Ovary (tissue), 3 donors: ENCODE measurements around the gene VKORC1L1.

Experiments
- EP300 ChIP-seq: sonication (generic); formaldehyde crosslinking; IDR thresholded peaks from one replicate; pipeline ENCODE4 v1.6.1; 2017; ENCODE audit warnings: antibody characterized with exemption
- POLR2A ChIP-seq: fragments of 450-650 bp; IDR thresholded peaks from one replicate; pipeline ENCODE4 v1.6.1; 2017; ENCODE audit warnings: antibody characterized with exemption, mild to moderate bottlenecking, moderate library complexity
- TF ChIP-seq, protein P1 (sequence below), 3 donors: fragments of 450-650 bp in 2 of 3; fragments of 200-600 bp in 1 of 3; IDR thresholded peaks; one replicate each; pipeline versions ENCODE4 v1.5.1 to v1.8.0; 2016 to 2022; ENCODE audit warnings: antibody characterized with exemption in 3 of 3, mild to moderate bottlenecking in 1 of 3
- donor health status: DM: no; HTN: no; CAD: no.

DNA sequence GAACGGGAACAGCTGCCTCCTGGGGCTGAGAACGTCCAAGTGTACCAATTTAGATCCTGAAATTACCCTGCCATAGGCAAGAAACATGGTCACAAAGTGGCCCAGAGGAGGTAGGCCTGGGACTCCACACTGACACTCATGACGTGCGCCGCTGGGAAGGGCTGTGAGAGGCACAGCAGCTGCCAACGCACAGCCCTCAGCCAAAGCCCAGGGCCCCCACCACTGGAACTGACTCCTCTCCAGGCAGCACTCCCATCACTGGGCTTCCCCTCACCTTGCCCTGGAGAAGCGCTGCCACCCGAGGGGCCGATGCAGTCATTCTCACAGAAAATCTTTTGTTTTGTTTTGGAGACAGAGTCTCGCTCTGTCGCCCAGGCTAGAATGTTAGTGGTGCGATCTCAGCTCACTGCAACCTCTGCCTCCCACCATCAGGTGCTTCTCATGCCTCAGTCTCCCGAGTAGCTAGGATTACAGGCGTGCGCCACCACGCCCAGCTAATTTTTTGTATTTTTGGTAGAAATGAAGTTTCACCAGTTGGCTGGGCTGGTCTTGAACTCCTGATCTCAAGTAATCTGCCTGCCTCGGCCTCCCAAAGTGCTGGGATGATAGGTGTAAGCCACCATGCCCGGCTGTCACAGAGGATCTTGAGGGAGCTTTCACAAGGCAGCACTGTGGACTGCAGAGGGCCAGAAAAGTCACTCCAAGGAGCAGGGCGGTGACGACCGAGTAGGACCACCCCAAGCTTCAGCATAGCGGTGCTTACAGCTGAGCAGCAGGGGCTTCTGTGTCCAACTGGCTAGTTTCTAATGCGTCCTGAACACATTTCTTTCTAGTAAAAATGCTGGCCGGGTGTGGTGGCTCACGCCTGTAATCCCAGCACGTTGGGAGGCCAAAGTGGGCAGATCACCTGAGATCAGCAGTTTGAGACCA, 95.6 kb downstream of the VKORC1L1 start:
- TF ChIP-seq, protein P1, sequence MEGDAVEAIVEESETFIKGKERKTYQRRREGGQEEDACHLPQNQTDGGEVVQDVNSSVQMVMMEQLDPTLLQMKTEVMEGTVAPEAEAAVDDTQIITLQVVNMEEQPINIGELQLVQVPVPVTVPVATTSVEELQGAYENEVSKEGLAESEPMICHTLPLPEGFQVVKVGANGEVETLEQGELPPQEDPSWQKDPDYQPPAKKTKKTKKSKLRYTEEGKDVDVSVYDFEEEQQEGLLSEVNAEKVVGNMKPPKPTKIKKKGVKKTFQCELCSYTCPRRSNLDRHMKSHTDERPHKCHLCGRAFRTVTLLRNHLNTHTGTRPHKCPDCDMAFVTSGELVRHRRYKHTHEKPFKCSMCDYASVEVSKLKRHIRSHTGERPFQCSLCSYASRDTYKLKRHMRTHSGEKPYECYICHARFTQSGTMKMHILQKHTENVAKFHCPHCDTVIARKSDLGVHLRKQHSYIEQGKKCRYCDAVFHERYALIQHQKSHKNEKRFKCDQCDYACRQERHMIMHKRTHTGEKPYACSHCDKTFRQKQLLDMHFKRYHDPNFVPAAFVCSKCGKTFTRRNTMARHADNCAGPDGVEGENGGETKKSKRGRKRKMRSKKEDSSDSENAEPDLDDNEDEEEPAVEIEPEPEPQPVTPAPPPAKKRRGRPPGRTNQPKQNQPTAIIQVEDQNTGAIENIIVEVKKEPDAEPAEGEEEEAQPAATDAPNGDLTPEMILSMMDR (IDR thresholded peaks at IDR 0.05): no peak
- TF ChIP-seq POLR2A (no peak), EP300 (no peak)
